Hindlimb muscle (tissue), 1 donor: Measurements from ENCODE around the gene ZDHHC20. TPM values are rescaled to one million over a fixed set of nuclear protein-coding genes. Genes with fewer than 3 reads are reported as not detected.
"Not testable (repeated sequence)": the region's sequence is repeated elsewhere in the genome, so short reads cannot be mapped to it uniquely, and the experiment has no call there.

Experiments
- DNase-seq: peaks from one replicate; pipeline ENCODE4 v3.0.0-alpha.2; 2013
- polyA plus RNA-seq: library from polyadenylated mRNA; unstranded; fragments of 120-200 nt; gene quantifications from one replicate; pipeline ENCODE4 v1.2.1, GENCODE V29; 2013; ENCODE audit not compliant: insufficient read length

ZDHHC20 gene
- polyA plus RNA-seq, 1 donor: 32.9 TPM

DNA sequence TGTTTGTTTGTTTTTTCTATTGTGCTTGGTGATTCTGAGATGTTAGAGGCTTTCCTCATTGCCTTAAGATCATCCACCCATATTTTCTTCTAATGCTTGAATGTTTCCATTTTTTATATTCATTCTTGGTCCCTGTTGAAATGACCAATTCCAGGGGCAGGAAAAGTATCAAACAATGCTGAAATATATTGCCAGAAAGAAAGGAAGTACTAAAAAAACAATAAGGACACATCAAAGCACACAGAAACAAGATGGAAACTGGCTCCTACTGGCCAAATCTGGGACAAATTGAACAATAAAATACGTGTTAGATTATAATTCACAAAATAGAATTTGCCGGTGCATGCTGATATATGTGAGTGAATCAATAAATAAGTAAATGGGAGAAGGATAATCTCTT is 23.9 kb downstream of the ZDHHC20 start:
- no peak for DNase-seq

GRCh38 chr13:21434588-21434987 is 24.5 kb downstream of the ZDHHC20 start:
- no peak for DNase-seq

- DNase-seq: no peak
Observed at GRCh38 chr13:21429211-21429610, 29.9 kb downstream of the ZDHHC20 start.

DNA sequence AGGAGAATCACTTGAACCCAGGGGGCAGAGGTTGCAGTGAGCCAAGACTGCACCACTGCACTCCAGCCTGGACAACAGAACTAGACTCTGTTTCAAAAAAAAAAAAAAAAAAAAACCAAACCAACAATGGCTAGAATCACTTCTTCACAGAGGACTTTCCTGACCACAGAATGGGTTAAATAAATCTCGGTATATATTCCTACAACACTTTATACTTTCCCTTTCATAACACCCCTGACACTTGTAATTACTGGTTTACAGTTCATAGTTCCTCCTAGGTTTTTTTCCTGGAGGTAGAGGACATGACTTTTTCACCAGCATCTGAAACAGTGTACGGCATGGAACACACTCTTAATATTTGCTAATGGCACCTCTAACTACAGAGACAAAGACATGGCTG is 31.4 kb downstream of the ZDHHC20 start:
- DNase-seq: no peak

DNA sequence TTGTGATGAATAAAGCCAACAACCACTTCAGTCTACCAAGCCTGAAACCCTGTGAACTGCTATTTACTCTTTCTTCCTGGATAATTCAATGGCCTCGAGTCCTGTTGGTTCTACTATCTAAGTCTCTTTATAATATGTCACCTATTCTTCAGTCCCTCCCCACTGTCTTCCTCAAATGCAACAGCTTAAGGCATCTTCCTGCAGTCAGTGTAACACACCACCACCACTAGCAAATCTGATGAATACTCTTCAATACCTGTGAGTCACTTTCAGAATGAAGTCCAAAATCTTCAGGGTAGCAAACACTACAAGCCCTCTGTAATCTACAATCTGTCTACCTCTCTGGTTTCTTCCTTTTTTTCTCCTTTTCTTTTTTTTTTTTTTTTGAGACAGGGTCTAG is 32.9 kb downstream of the ZDHHC20 start:
- no peak for DNase-seq

DNA sequence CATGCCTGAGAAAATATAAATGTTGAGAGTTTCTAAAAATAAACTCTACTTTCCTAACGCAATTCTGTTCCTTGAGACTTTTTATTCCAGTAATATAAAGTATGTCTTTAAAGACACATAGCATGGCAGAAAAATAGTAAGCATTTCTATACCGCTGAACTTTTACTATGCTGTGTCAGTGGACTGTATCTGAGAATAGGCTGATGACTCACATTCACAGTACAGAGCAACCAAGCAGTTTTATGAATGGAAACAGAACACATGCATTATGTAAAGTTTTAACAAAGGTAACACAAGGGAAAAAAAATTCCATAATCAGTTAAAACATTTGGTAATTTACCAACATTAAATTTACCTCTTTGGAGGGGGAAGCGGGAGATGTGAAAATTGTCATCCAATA is 38.4 kb downstream of the ZDHHC20 start:
- DNase-seq: no peak

GRCh38 chr13:21413013-21413412 is 46.1 kb downstream of the ZDHHC20 start:
- no peak for DNase-seq

DNA sequence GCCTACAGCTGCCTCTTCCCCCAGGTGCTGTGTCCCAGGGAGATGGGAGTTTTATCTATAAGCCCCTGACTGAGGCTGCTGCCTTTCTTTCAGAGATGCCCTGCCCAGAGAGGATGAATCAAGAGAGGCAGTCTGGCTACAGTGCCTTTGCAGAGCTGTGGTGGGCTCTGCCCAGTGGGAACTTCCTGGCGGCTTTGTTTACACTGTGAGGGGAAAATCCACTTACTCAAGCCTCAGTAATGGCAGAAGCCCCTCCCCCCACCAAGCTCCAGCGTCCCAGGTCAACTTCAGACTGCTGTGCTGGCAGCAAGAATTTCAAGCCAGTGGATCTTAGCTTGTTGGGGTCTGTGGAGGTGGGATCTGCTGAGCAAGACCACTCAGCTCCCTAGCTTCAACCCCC is 48.6 kb downstream of the ZDHHC20 start:
- DNase-seq: not testable (repeated sequence)

- no peak for DNase-seq
Observed at GRCh38 chr13:21405309-21405708, 53.8 kb downstream of the ZDHHC20 start.

GRCh38 chr13:21402586-21403307 is 56.4 kb downstream of the ZDHHC20 start:
- no peak for DNase-seq

- DNase-seq: no peak
Observed at GRCh38 chr13:21399741-21400140, 59.4 kb downstream of the ZDHHC20 start.

- DNase-seq: no peak
Observed at GRCh38 chr13:21395953-21396352, 63.1 kb downstream of the ZDHHC20 start.

GRCh38 chr13:21389124-21389523 is 70.0 kb downstream of the ZDHHC20 start:
- no peak for DNase-seq

- DNase-seq: no peak
Observed at GRCh38 chr13:21385710-21386109, 73.4 kb downstream of the ZDHHC20 start.

GRCh38 chr13:21383090-21383489 is 76.0 kb downstream of the ZDHHC20 start:
- DNase-seq: no peak

- DNase-seq: not testable (repeated sequence)
Observed at GRCh38 chr13:21376998-21377985, 81.8 kb downstream of the ZDHHC20 start.

DNA sequence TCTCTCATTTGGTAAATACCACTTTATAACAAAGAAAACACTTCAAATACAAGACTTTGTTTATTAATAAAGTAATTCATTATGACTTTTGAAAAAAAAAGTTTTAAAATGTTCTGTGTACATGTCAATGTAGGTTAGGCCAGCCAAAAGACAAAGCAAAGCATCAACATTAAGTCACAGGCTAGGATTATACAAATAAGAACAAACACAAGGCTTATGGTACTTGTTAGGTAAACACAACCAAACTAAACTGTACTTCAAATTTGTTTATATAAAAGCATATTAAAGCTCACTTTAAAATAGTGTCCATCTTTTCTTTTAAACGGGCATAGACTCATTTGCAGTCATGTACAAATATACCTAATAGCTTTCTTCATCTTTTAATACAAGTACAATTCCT is 86.6 kb downstream of the ZDHHC20 start:
- DNase-seq: no peak

DNA sequence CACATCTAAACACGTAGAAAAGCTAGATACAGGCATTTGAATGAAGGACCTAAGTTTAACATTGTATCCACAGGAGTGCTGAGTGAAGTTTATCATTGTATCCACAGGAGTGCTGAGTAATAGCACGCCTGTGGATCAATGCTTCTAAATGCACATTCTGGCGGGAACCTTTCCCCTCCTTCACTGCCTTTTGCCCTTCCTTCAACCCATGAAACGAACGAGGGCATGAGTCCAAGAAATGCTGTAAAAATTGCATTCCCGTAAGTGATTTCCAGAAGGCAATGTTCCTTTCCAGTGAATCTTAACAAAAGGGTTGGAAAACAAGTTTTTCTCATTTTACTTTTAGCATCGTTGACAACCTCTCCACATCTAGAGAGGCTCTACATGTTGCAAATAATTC is 88.1 kb downstream of the ZDHHC20 start:
- no peak for DNase-seq

- DNase-seq: no peak
Observed at GRCh38 chr13:21365574-21365973, 93.5 kb downstream of the ZDHHC20 start.

- no peak for DNase-seq
Observed at GRCh38 chr13:21364916-21365315, 94.2 kb downstream of the ZDHHC20 start.

DNA sequence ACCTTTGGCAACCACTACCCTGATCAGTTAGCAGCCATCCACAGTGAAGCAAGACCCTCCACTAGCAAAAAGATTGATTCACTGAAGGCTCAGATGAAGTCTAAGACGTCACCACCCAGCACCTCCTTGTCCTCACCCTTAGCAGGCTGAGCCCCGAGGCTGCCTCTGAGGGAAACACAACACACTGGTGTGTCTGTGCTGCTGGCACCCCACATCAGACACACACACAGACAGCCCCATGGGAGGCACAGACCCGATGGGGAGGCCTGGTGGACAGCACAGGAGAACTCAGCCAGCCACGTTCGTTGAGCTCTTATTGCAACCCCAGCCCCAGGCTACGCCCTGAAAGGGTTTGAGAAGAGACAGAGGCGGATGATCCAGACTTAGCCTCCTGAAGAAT is 94.7 kb downstream of the ZDHHC20 start:
- DNase-seq: no peak

DNA sequence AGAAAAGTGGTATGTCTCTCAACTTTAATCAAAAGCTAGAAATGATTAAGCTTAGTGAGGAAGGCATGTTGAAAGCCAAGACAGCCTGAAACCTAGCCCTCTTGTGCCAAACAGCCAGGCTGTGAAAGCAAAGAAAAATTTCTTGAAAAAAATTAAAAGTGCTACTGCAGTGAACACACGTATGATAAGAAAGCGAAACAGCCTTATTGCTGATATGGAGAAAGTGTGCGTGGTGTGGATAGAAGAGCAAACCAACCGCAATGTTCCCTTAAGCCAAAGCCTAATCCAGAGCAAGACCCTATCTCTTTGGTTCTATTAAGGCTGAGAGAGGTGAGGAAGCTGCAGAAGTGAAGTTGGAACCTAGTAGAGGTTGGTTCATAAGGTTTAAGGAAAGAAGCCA is 96.4 kb downstream of the ZDHHC20 start:
- no peak for DNase-seq

DNA sequence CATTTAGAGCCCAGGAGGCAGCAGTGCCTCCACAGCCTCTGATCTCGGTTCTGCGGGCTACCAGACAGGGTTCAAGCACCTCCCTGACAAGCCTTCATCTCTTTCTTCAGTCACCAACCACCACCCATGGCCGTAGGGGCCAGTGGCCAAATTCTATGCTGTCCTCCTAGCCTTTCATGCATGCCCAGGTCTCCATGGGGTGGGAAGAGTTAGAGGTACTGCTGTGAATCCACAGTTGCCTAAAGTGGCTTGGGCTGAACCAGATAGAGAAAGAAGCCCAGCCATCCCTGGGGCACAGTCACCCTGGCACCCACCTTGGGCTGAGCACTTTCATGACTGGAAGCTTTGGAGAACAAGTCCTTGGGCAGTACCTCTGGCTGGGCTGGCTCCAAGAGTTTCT is 97.4 kb downstream of the ZDHHC20 start:
- no peak for DNase-seq

DNA sequence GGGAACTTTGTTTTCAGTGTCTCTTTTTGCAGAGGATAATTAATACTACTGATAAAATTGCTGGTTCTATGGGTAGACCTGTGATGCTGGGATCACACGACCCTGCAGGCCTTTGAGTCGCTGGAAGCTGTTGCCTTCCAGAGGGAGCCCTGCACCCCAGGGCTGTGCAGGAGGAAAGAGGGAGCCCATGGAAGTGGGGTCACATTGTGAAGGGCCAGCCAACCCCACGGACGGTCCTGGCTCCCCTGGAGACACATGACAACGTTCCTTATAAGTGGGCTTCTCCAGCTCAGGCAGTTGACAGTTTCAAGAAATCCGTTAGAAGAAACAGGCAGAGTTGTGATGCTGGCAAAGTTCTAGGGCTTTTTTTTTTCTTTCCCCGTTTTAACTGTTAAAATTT is 98.0 kb downstream of the ZDHHC20 start:
- no peak for DNase-seq
